Muscle layer of duodenum (tissue), 2 donors: Measurements from ENCODE around the gene SERPINA5.

Experiments
- H3K27ac ChIP-seq: one replicate; pipeline ENCODE4 v1.7.0; 2013; ENCODE audit warnings: mild to moderate bottlenecking, low read length
- H3K27me3 ChIP-seq: one replicate; pipeline ENCODE4 v1.7.0; 2013; ENCODE audit warnings: low read depth, mild to moderate bottlenecking, control low read depth, low read length
- H3K36me3 ChIP-seq, 2 donors: one replicate each; pipeline ENCODE4 v1.7.0; 2013; ENCODE audit warnings: low read length in 2 of 2, control low read depth in 1 of 2, mild to moderate bottlenecking in 1 of 2; ENCODE audit not compliant: insufficient read depth in 2 of 2, control insufficient read depth in 1 of 2
- H3K4me1 ChIP-seq, 2 donors: one replicate each; pipeline ENCODE4 v1.7.0; 2013; ENCODE audit warnings: low read length in 2 of 2, mild to moderate bottlenecking in 2 of 2, control low read depth in 1 of 2, moderate library complexity in 1 of 2; ENCODE audit not compliant: insufficient read depth in 2 of 2, control insufficient read depth in 1 of 2
- H3K4me3 ChIP-seq, 2 donors: one replicate each; pipeline ENCODE4 v1.7.0; 2013; ENCODE audit warnings: low read length in 2 of 2, low read depth in 1 of 2, mild to moderate bottlenecking in 1 of 2
- H3K9me3 ChIP-seq, 2 donors: one replicate each; pipeline ENCODE4 v1.7.0; 2013; ENCODE audit warnings: low read length in 2 of 2, control low read depth in 1 of 2, mild to moderate bottlenecking in 1 of 2; ENCODE audit not compliant: control insufficient read depth in 1 of 2
- donor health status: healthy.

SERPINA5 gene

GRCh38 chr14:94620597-94620996 is 39.4 kb downstream of the SERPINA5 start:
- H3K36me3 ChIP-seq: no peaks in the 10 kb centered on the region
- H3K27ac ChIP-seq: no peak overlapping the region
- H3K27me3 ChIP-seq: no peaks in the 10 kb centered on the region
- H3K4me1 ChIP-seq: no peaks in the 10 kb centered on the region
- peaks cover 17 to 25% of the 10 kb centered on the region in 2 donors for H3K9me3 ChIP-seq
- no peak overlapping the region for H3K4me3 ChIP-seq

DNA sequence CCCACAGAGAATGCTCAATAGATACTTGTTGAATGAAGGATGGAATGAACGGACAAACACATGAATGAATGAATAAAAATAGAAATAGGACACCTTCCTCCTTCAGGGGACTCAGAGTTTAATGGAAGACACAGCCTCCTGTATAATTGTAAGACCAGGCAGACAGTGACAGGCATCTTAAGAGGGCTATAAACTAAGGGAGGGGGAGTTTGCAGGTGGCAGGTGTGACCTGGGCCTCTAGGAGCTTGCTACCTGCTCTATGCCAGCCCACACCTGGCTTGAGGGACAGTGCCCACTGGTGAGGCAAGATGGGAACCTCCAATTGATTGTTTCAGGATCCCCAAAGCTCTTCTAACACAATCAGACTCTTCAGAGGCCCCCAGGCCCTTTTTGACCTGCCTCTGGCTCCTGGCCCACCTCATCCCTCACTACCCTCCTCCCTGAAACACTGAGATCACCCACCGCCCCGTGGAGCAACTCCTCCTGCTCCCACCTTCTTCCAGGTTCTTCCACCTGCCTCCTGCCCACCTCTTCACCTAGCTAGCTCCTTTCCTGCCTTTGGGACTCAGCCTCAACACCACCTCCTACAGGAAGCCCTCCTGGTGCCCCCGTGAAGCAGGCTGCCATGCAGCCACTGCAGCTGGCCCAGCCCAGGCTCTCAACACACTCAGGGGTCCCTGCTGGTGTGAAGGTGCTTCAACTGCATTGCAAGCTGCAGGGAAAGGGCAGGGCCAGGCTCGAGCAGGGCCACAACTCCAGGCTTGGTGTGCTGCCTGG is 40.3 kb downstream of the SERPINA5 start:
- Histone ChIP-seq H3K4me3 (no peak overlapping the region), H3K9me3 (peaks cover 17 to 25% of the 10 kb centered on the region in 2 donors), H3K4me1 (no peaks in the 10 kb centered on the region), H3K36me3 (no peaks in the 10 kb centered on the region), H3K27ac (no peak overlapping the region), H3K27me3 (no peaks in the 10 kb centered on the region)

DNA sequence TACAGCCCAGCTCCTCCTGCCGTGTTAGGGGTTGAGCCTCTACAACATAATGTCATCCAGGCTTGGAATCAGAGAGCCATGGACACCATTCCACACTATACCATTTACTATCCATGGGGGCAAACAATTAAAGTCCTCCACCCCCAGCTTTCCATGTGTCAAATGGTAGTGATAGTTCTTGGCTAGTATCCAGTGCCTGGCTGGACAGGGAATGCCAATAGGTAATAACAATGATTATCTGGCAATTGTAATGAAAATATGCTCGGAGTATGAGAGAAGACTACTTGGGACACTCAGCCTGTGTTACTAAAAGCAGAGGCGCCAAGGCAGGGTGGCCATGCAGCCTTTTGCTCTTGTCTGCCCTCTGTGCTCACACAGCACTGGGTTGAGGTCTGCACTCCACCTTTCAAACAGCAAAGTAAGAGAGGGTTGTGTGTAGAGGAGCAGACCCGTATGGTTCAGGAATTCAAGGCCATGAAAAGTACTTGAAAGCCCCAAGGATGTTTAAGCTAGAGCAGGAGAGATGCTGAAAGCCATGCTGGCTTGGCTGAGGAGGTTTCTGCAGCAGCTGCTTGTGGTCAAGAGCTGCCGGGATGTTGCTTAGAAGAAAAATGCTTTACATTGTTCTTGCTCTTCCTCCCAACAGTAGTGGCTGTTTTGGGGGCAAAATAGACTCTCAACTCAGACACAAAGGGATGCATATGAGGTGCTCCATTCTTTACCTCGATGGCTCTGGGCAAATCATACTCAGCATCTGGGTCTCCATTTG is 41.6 kb downstream of the SERPINA5 start:
- Histone ChIP-seq H3K36me3 (no peaks in the 10 kb centered on the region), H3K27me3 (no peaks in the 10 kb centered on the region), H3K9me3 (peaks cover 9 to 15% of the 10 kb centered on the region in 2 donors), H3K27ac (no peak overlapping the region), H3K4me3 (no peak overlapping the region), H3K4me1 (no peaks in the 10 kb centered on the region)

DNA sequence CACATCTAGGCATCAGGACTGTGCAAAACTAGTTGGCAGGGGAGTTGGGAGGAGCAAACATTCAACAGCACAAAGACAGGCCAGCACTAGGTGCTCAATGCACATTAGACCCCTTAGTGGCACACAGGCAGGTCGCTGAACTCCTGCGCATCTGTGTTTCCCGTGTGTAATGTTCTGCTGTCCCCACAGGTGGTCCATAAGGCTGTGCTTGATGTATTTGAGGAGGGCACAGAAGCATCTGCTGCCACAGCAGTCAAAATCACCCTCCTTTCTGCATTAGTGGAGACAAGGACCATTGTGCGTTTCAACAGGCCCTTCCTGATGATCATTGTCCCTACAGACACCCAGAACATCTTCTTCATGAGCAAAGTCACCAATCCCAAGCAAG is 42.2 kb downstream of the SERPINA5 start:
- Histone ChIP-seq H3K4me3 (no peak overlapping the region), H3K9me3 (peaks cover 4 to 10% of the 10 kb centered on the region in 2 donors), H3K27me3 (no peaks in the 10 kb centered on the region), H3K36me3 (no peaks in the 10 kb centered on the region), H3K4me1 (no peaks in the 10 kb centered on the region), H3K27ac (no peak overlapping the region)

- no peak overlapping the region for H3K27ac ChIP-seq
- H3K4me1 ChIP-seq: no peaks in the 10 kb centered on the region
- H3K9me3 ChIP-seq: peaks cover 0 to 4% of the 10 kb centered on the region in 2 donors
- H3K27me3 ChIP-seq: no peaks in the 10 kb centered on the region
- no peak overlapping the region for H3K4me3 ChIP-seq
- no peaks in the 10 kb centered on the region for H3K36me3 ChIP-seq
Observed at GRCh38 chr14:94623856-94624499, 42.8 kb downstream of the SERPINA5 start.

GRCh38 chr14:94624537-94625352 is 43.5 kb downstream of the SERPINA5 start:
- H3K9me3 ChIP-seq: no peaks in the 10 kb centered on the region
- no peaks in the 10 kb centered on the region for H3K4me1 ChIP-seq
- H3K4me3 ChIP-seq: no peak overlapping the region
- no peaks in the 10 kb centered on the region for H3K36me3 ChIP-seq
- H3K27me3 ChIP-seq: no peaks in the 10 kb centered on the region
- no peak overlapping the region for H3K27ac ChIP-seq

DNA sequence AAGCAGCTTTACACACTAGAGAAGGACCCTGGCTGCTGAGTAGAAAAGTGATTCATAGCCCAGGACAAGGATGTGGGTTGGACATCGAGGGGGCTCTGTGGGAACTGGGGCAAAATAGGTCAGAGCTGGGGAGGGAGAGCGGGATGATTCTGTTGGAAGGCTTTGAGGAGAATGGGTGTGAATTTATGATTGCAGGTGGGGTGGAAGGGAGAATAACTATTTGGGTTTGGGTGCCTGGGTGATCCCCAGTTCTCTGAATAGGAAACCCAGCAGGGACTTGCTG is 44.1 kb downstream of the SERPINA5 start:
- Histone ChIP-seq H3K4me3 (no peak overlapping the region), H3K27ac (no peak overlapping the region), H3K4me1 (no peaks in the 10 kb centered on the region), H3K27me3 (no peaks in the 10 kb centered on the region), H3K9me3 (no peaks in the 10 kb centered on the region), H3K36me3 (no peaks in the 10 kb centered on the region)

DNA sequence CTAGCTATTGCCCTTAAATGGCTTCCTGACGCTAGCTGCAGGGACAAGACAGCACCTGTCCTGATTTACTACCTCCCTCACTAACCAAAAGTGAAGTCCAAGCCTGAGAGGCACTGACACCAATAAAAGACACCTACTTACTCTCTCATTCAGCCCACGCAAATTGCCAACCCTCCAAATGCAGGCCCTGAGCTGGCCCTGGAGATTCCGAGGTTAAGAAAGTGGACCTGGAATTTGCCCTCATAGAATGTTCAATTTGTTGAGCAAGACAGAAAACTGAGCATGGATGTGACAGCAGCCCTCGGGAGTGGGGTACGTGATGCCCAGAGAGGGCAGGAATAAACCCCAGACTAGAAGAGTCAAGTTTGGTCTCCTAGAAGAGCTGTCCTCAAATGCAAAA is 47.4 kb downstream of the SERPINA5 start:
- Histone ChIP-seq H3K27me3 (no peaks in the 10 kb centered on the region), H3K36me3 (no peaks in the 10 kb centered on the region), H3K27ac (no peak overlapping the region), H3K4me3 (no peak overlapping the region), H3K4me1 (no peaks in the 10 kb centered on the region), H3K9me3 (no peaks in the 10 kb centered on the region)

DNA sequence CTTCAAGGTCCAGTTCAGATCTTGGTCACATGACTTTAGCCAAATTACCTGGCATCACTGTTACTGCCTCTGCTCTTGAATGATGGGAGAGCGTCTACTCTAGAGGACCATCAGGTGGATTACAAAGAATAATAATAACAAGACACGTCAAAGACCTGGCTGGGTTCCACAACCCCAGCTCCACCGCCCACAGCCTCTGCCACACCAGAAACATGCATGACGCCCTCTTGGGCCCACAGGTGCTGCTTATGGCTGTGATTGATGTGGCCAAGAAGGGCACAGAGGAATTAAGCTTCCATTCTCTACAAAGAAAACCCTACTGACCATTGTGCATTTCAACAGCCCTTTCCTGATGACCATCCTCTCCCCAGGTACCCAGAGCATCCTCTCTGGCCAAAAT is 49.2 kb downstream of the SERPINA5 start:
- no peak overlapping the region for H3K27ac ChIP-seq
- H3K4me3 ChIP-seq: no peak overlapping the region
- H3K4me1 ChIP-seq: no peaks in the 10 kb centered on the region
- H3K36me3 ChIP-seq: no peaks in the 10 kb centered on the region
- H3K9me3 ChIP-seq: no peaks in the 10 kb centered on the region
- H3K27me3 ChIP-seq: no peaks in the 10 kb centered on the region

- H3K9me3 ChIP-seq: no peaks in the 10 kb centered on the region
- no peak overlapping the region for H3K4me3 ChIP-seq
Observed at GRCh38 chr14:94631050-94631449, 49.8 kb downstream of the SERPINA5 start.

More at GRCh38 chr14:94631050-94631449, 49.8 kb downstream of the SERPINA5 start:
- no peaks in the 10 kb centered on the region for H3K36me3 ChIP-seq
- H3K27me3 ChIP-seq: no peaks in the 10 kb centered on the region
- no peak overlapping the region for H3K27ac ChIP-seq
- H3K4me1 ChIP-seq: no peaks in the 10 kb centered on the region
